Astrocyte of the cerebellum (primary cell): ENCODE data around the gene MEG3.

ENCODE experiments used
- DNase-seq: peaks from one replicate; pipeline ENCODE4 v3.0.0-alpha.2; 2011; ENCODE audit warnings: low read depth
- H3K4me3 ChIP-seq: 2 replicates; pipeline ENCODE4 v1.5.1; 2011; ENCODE audit warnings: mild to moderate bottlenecking, low read depth, low read length, moderate library complexity
- in situ Hi-C: cut with HindIII; loops from 2 replicates; pipeline ENCODE4 v1.10.0; 2017; ENCODE audit warnings: low sequenced_read_pairs
- TF ChIP-seq, protein P1 (sequence below): IDR thresholded peaks from 2 replicates; pipeline ENCODE4 v1.5.1; 2012; ENCODE audit warnings: low read length, low read depth, moderate library complexity, mild to moderate bottlenecking; ENCODE audit errors: missing control alignments

The MEG3 gene

DNA sequence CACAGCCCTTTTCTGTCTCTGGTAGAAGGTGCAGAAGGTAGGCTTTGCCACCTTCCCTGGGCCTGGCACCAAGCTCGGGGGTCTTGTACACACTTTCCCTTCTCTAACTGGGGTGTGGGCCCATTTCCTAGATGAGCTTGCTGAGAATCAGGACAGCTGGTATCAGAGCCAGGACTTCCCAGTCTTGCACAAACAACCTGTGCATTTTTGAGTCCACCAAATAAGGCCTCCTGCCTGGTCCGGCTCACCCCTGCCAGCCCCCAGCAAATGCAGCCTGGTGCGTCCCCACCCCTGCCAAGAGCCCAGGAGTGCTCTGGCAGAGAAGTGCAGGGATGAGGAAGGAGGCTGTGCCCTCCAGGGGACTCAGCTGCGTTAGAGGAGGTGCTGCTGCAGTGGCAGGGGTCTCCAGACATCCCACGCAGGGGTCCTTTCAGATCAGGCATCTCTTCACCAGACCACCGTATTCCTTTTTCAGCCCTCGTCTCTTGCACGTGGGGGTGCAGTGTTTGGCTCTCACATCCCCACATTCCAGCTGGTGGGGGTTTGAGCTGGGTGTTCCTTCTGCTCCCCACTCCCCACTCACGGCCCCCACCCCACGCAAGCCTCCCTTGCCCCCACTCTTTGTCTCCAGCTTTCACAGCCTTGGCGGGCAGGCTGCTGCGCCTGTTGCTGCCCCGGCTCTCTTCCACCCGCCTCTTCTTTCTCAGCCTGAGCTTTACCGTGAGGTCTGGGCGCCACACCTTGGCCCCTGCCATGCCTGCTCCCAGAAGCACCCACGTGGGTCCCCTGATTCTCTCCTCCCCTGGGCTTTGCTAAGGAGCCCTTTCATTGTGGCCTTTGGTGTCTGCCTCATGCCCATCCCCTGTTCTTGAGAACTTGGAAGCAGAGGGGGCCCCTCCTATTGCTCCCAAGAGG, 32.3 kb downstream of the MEG3 start:
- no peak overlapping the region for H3K4me3 ChIP-seq
- DNase-seq: no peak
- TF ChIP-seq, protein P1, sequence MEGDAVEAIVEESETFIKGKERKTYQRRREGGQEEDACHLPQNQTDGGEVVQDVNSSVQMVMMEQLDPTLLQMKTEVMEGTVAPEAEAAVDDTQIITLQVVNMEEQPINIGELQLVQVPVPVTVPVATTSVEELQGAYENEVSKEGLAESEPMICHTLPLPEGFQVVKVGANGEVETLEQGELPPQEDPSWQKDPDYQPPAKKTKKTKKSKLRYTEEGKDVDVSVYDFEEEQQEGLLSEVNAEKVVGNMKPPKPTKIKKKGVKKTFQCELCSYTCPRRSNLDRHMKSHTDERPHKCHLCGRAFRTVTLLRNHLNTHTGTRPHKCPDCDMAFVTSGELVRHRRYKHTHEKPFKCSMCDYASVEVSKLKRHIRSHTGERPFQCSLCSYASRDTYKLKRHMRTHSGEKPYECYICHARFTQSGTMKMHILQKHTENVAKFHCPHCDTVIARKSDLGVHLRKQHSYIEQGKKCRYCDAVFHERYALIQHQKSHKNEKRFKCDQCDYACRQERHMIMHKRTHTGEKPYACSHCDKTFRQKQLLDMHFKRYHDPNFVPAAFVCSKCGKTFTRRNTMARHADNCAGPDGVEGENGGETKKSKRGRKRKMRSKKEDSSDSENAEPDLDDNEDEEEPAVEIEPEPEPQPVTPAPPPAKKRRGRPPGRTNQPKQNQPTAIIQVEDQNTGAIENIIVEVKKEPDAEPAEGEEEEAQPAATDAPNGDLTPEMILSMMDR: no peak
- in situ Hi-C loops: no loop called here

DNA sequence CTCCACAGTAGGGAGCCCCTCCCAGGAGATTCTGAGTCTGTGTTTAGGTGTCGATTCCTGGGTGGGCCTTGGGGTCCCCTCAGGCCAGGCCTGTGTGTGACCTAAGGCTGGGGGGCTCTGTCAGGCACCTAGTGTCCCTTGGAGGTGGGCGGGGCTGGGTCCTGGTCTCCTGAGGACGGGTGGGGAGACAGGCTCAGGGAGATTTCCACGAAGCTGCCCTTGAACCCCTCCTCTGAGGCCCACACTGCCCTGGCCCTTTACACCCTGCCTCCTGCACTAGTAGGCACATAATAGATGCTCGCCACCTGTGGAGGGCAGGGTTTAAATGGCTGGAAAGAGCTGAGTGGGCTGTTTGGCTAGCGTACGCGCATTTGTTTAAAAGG, 32.9 kb downstream of the MEG3 start:
- no peak overlapping the region for H3K4me3 ChIP-seq
- in situ Hi-C loops: no loop called here
- TF ChIP-seq, protein P1: no peak
- no peak for DNase-seq

DNA sequence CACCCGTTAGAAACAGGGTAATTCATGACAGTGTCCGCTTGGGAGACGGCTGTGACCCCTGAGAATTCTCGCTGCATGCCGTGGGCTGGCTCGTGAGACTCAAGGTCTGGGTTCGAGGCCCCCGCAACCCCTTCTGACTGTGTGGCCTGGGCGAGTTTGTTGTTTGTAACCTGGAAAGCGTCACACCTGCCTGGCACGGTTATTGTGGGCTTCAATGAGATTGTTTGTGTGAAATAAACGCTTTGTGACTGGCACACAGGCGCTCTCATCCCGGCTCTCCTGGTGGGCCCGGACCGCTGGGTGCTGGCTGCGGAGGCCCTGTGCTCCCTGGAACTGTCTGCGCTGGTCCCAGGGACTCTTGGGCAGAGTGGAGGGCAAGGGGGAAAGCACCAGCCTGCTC, 33.9 kb downstream of the MEG3 start:
- no peak for DNase-seq
- TF ChIP-seq, protein P1: no peak
- no peak overlapping the region for H3K4me3 ChIP-seq
- in situ Hi-C loops: no loop called here

DNA sequence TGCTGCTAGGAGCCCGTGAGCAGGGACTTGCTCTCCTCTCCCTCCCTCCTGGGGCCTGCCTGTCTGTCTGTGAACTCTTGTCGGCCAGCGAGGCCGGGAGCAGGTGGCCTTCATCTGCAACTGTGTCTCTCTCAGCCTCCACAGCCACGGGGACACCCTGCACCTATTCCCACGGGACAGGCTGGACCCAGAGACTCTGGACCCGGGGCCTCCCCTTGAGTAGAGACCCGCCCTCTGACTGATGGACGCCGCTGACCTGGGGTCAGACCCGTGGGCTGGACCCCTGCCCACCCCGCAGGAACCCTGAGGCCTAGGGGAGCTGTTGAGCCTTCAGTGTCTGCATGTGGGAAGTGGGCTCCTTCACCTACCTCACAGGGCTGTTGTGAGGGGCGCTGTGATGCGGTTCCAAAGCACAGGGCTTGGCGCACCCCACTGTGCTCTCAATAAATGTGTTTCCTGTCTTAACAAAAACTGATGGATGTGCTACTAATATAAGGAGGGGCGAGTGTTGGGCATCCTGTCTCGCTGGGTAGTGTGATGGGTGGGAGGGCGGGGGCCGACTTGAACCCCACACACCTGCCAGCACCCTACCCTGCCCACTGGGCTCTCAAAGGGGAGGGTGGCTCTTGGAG, 34.8 kb downstream of the MEG3 start:
- DNase-seq: no peak
- H3K4me3 ChIP-seq: no peak overlapping the region
- in situ Hi-C loops: no loop called here
- TF ChIP-seq, protein P1: no peak

DNA sequence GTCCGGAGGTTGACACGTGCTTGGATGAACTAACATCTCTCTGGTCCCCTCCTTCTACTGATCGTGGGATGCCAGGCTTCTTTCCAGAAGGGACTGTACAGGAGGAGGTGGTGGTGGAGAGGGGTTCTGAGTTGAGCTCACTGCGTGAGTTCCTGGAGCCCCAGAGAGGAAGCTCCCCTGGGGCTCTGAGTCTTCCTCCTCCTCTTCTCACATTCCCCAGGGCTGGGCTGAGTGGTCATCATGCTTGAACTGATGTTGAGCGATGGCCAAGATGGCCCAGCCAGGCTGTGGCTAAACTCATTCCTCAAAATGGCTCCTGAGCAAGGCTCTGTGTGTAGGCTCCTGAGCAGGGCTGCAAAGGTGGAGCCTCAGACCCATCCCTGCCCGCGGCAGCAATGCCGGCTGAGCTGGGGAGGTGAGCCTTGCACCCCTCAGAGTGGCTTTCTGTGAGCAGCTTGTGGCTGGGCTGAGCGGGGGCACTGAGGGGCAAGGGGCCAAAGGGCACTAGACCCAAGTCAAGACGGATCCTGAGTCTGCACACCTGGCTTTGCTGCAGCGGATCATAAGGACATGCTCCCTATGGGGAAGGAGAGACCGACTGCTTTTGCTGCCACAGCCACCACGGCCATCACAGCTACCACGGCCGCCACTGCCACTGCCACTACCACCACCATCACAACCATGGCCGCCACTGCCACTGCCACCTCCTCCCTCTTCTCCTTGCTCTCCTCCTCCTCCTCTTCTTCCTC, 35.4 kb downstream of the MEG3 start:
- H3K4me3 ChIP-seq: no peak overlapping the region
- no peak for DNase-seq
- TF ChIP-seq, protein P1: no peak
- in situ Hi-C loops: no loop called here

DNA sequence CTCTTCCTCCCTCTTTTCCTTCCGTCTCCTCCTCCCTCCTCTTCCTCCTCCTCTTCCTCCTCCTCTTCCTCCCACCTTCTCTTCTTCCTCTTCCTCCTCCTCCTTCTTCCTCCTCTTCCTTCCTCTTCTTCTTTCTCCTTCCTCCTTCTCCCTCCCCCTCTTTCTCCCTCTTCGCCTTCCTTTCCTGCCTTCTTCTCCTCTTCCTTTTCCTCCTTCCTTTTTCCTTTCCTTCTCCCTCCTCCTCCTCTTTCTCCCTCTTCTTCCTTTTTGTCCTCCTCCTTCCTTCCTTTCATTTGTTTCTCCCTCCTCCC, 36.0 kb downstream of the MEG3 start:
- TF ChIP-seq, protein P1: no peak
- DNase-seq: no peak
- in situ Hi-C loops: no loop called here
- no peak overlapping the region for H3K4me3 ChIP-seq
